Measurements from ENCODE around the gene ARHGAP15. TPM values are rescaled to one million over a fixed set of nuclear protein-coding genes. Genes with fewer than 3 reads are reported as not detected.

The ARHGAP15 gene
- total RNA-seq, 1 experiment from 2014 or later = 0.41 TPM

GRCh38 chr2:143564419-143564818 is 435.2 kb downstream of the ARHGAP15 start:
- Histone ChIP-seq H3K27ac (ENCODE audit: low read length) (no peak overlapping the region), H3K9me3 (ENCODE audit: control insufficient read depth, insufficient read depth, low read depth, low read length) (no peaks in the 10 kb centered on the region), H3K4me3 (ENCODE audit: low read depth in 2 of 2, low read length in 2 of 2) (no peak overlapping the region), H3K4me1 (ENCODE audit: control insufficient read depth, insufficient read depth, low read length) (no peaks in the 10 kb centered on the region), H3K27me3 (ENCODE audit: control insufficient read depth, insufficient read depth, low read length) (no peaks in the 10 kb centered on the region), H3K36me3 (ENCODE audit: control insufficient read depth, insufficient read depth, low read length) (no peaks in the 10 kb centered on the region)
- no TSS peak for BruUV-seq (replicated peaks)
- ChIA-PET POLR2A (no interaction called here), CTCF (no interaction called here)
- DNase-seq (ENCODE audit: low read depth, low spot score) (no peak), ATAC-seq (no peak)
- TF ChIP-seq TCF7L2 (IDR thresholded peaks at IDR 0.05; ENCODE audit: low read depth, low read length) = no peak
- no peak for TF ChIP-seq CTCF (IDR thresholded peaks at IDR 0.05)
- no peak for TF ChIP-seq REST (IDR thresholded peaks at IDR 0.05; ENCODE audit: insufficient read depth in 1 of 2, low read depth in 2 of 2, low read length in 1 of 2)
- no peak for TF ChIP-seq SIN3A (IDR thresholded peaks at IDR 0.05; ENCODE audit: borderline replicate concordance, insufficient read depth, low read depth, low read length)
- TF ChIP-seq POLR2AphosphoS5 (IDR thresholded peaks at IDR 0.05; ENCODE audit: low read depth, low read length) = no peak
- in situ Hi-C loops (cut with HindIII; ENCODE audit: low pct_unique_long_range_greater_than_20kb, low sequenced_read_pairs) (no loop called here), intact Hi-C loops (cut with micrococcal nuclease; ENCODE audit: unreplicated experiment) (no loop called here)

DNA sequence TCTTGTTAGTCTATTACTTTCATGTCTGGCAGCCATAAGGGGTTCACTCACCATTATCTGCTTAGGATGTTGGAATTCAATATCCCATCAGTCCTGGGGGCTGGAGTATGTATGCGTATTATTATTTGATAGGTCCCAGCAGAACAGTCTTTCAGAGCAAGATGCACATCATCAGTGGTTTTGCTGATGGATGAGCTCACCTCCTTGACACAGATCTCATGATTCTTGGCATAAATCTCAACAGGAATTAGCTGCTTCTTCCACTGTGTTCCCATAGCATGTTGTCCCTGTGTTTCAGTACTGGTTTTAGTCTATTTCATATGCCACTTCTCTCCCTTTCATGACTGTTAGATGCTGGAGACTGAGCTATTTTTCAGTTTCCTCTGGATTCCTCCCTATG is 442.5 kb downstream of the ARHGAP15 start:
- H3K36me3 ChIP-seq (ENCODE audit: control insufficient read depth, insufficient read depth, low read length) = no peaks in the 10 kb centered on the region
- DNase-seq (ENCODE audit: low read depth, low spot score) (no peak), ATAC-seq (no peak)
- no TSS peak for BruUV-seq (replicated peaks)
- intact Hi-C loops (cut with micrococcal nuclease; ENCODE audit: unreplicated experiment) (no loop called here), in situ Hi-C loops (cut with HindIII; ENCODE audit: low pct_unique_long_range_greater_than_20kb, low sequenced_read_pairs) (no loop called here)
- no peaks in the 10 kb centered on the region for H3K9me3 ChIP-seq (ENCODE audit: control insufficient read depth, insufficient read depth, low read depth, low read length)
- POLR2A ChIA-PET = no interaction called here
- no peaks in the 10 kb centered on the region for H3K4me1 ChIP-seq (ENCODE audit: control insufficient read depth, insufficient read depth, low read length)
- no peak for TF ChIP-seq TCF7L2 (IDR thresholded peaks at IDR 0.05; ENCODE audit: low read depth, low read length)
- no peak for TF ChIP-seq SIN3A (IDR thresholded peaks at IDR 0.05; ENCODE audit: borderline replicate concordance, insufficient read depth, low read depth, low read length)
- TF ChIP-seq CTCF (IDR thresholded peaks at IDR 0.05) = no peak
- TF ChIP-seq POLR2AphosphoS5 (IDR thresholded peaks at IDR 0.05; ENCODE audit: low read depth, low read length) = no peak
- TF ChIP-seq REST (IDR thresholded peaks at IDR 0.05; ENCODE audit: insufficient read depth in 1 of 2, low read depth in 2 of 2, low read length in 1 of 2) = no peak
- CTCF ChIA-PET = no interaction called here
- no peaks in the 10 kb centered on the region for H3K27me3 ChIP-seq (ENCODE audit: control insufficient read depth, insufficient read depth, low read length)
- H3K27ac ChIP-seq (ENCODE audit: low read length) = no peak overlapping the region
- no peak overlapping the region for H3K4me3 ChIP-seq (ENCODE audit: low read depth in 2 of 2, low read length in 2 of 2)
